Rectal smooth muscle tissue (tissue), 1 donor: ENCODE data around the gene GRIA4.

Experiments
- H3K27ac ChIP-seq: one replicate; pipeline ENCODE4 v1.7.0; 2013; ENCODE audit warnings: low read depth, low read length, inconsistent platforms
- H3K27me3 ChIP-seq: one replicate; pipeline ENCODE4 v1.7.0; 2013; ENCODE audit warnings: low read length; ENCODE audit not compliant: control insufficient read depth, insufficient read depth
- H3K36me3 ChIP-seq: one replicate; pipeline ENCODE4 v1.7.0; 2013; ENCODE audit warnings: low read length; ENCODE audit not compliant: control insufficient read depth, insufficient read depth
- H3K4me1 ChIP-seq: one replicate; pipeline ENCODE4 v1.7.0; 2013; ENCODE audit warnings: low read length; ENCODE audit not compliant: control insufficient read depth, insufficient read depth
- H3K4me3 ChIP-seq: one replicate; pipeline ENCODE4 v1.7.0; 2013; ENCODE audit warnings: low read length
- H3K9ac ChIP-seq: one replicate; pipeline ENCODE4 v1.7.0; 2013; ENCODE audit warnings: low read length

Gene GRIA4

DNA sequence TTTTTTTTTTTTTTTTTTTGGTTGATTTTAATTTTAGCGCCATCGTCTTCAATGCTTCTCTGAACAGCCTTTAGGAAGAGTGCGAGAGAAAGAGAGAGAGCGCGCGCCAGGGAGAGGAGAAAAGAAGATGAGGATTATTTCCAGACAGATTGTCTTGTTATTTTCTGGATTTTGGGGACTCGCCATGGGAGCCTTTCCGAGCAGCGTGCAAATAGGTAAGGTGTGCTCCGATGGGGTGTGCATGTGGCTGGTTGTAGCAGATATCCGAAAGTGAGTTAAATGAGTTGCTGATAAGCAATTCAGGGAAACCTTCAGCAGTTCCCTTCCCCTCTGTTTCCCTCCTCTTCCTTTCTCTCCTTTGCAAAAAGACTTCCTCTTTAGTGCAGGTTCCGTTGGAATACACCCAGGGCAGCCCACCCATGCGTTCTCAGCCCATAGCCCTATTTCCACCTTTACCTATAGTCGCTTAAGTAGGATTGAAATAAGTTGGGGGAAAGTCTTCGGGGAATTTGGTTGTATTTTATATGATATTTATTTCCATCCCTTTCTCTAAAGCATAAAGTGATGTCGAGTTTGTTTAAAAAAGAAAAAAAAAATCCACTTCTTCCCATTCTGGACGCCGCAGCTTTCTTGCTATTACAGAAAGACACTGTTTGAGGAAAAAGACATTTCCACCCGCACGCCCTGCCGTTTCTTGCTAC, 1.1 kb downstream of the GRIA4 start:
- H3K27ac ChIP-seq: no peak overlapping the region
- H3K9ac ChIP-seq: no peak overlapping the region

DNA sequence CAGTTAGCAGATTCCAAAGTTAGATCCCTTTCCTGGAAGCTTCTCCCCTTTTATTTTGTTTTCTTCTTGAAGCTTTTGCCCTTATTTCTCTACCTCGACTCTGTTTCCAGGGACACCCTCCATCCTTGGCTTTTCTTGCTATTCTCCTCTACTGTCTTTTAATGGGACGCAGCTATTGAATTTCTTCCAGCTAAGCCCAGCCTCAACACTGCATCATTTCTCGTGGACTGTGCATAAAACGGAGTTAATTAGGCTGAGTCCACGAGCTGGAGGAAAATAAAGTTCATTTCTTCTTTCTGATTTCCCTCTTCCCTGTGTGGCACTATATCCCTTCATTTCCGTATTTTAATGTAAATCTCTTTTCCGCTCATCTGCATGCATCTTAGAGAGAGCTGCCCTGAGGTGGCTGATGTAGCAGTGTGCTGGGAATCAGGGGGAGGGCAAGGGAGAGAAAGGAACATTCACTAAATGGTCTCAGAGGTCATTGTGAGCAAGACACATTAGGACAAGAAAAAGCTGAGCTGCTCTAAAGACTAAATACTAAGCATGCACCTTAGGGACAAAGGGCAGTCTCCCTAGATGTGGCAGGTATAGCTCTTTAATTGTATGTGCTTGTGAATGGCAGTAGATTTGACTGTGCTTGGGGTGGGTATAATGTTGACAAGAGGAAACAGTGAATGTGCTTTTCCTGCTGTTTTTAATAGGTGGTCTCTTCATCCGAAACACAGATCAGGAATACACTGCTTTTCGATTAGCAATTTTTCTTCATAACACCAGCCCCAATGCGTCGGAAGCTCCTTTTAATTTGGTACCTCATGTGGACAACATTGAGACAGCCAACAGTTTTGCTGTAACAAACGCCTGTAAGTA, 1.9 kb downstream of the GRIA4 start:
- H3K27ac ChIP-seq: no peak overlapping the region
- H3K4me1 ChIP-seq: peaks cover 4% of the 10 kb centered on the region
- no peaks in the 10 kb centered on the region for H3K27me3 ChIP-seq
- no peaks in the 10 kb centered on the region for H3K36me3 ChIP-seq
- no peak overlapping the region for H3K4me3 ChIP-seq
- no peak overlapping the region for H3K9ac ChIP-seq

More for the DNA sequence above, 1.1 kb downstream of the GRIA4 start:
- Histone ChIP-seq H3K27me3 (no peaks in the 10 kb centered on the region), H3K36me3 (no peaks in the 10 kb centered on the region), H3K4me3 (peak overlapping the region; percentile 54), H3K4me1 (peaks cover 4% of the 10 kb centered on the region)

DNA sequence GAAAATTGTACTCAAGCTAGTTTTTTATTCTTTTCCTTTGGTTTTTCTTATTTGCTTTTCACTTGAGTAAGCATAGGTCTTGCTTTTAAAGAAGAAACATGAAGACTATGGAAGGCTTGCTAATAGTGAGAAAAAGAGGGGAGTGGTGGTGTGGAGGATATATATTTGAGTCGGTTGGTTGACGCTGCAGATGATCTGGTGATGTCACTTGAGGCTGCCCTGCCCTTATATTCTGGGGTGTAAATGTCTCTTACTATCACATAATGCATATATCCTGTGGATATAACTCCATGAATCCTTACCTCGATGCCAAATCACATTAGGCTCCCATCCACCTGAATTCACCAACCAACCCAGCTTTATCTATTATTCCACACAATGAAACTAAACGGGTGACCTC, 2.9 kb downstream of the GRIA4 start:
- Histone ChIP-seq H3K27me3 (no peaks in the 10 kb centered on the region), H3K9ac (no peak overlapping the region), H3K36me3 (no peaks in the 10 kb centered on the region), H3K4me1 (peaks cover 4% of the 10 kb centered on the region), H3K27ac (peak overlapping the region; percentile 24), H3K4me3 (no peak overlapping the region)

DNA sequence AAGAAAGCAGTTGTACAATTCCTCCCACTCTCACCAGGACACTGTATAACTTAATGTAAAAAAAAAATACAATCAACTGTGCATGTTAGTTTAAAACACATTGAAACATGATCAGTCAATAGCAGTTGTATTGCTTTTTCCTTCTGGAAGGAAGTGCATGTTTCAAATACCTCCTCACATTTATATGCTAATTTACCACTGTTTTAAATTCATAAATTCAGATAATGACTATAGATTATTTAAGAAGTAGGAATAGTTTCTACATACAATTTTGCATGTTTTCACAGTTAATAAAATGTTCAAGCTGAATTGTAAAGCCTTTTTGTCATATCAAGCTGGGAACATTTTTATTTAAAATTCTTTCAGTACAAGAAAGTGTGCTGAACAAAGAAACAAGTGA, 3.3 kb downstream of the GRIA4 start:
- Histone ChIP-seq H3K4me1 (peaks cover 4% of the 10 kb centered on the region), H3K27ac (no peak overlapping the region), H3K9ac (no peak overlapping the region), H3K4me3 (no peak overlapping the region), H3K27me3 (no peaks in the 10 kb centered on the region), H3K36me3 (no peaks in the 10 kb centered on the region)

DNA sequence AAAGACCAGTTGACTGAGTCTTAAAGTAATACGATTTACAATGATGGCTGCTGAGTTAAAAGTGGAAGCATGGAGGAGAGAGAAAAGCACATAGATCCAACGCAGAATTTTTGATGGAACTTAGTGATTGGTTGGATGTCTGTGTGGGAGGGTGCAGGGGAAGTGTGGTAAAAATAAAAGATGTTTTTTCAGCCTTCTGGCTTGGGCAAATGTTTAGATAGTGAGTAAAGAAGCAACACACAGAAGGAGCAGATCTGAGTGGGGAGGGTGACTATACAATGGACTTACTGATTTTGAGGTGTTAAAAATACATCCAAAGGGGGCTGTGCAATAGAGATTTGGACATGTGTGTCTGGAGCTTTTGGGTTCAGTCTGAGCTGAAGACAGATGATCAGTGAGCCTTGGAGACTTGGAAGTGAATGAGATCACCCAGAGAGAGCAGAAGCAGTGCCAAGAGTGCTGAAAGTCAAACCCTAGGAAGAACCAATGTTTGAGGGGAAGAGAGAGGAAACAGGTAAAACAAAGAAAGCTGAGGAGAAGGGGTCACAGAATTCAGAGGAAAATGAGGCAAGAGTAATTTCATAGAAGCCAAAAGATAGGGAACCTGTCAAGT, 8.6 kb downstream of the GRIA4 start:
- no peak overlapping the region for H3K9ac ChIP-seq
- no peak overlapping the region for H3K27ac ChIP-seq
- no peaks in the 10 kb centered on the region for H3K27me3 ChIP-seq
- H3K4me3 ChIP-seq: no peak overlapping the region
- H3K4me1 ChIP-seq: no peaks in the 10 kb centered on the region
- no peaks in the 10 kb centered on the region for H3K36me3 ChIP-seq

DNA sequence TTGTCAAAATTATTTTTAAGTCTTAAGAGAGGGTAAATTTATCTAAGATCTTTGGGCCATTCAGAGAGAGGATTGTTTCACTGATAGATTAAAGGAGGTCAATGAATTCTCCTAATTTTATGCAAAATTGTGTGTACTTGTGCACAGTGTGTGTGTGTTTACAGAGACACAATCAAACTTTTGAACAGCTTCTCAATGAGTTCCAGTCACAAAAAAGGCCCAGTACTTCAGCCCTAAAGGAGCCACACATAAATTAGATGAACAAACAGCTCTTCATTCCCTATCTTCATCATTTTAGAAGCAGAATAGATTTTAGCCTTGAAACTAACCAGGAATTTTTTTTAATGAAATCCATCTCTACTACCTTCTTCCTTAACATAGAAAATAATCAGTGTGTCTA, 9.7 kb downstream of the GRIA4 start:
- no peak overlapping the region for H3K9ac ChIP-seq
- no peaks in the 10 kb centered on the region for H3K27me3 ChIP-seq
- H3K27ac ChIP-seq: no peak overlapping the region
- H3K36me3 ChIP-seq: no peaks in the 10 kb centered on the region
- no peak overlapping the region for H3K4me3 ChIP-seq
- no peaks in the 10 kb centered on the region for H3K4me1 ChIP-seq

DNA sequence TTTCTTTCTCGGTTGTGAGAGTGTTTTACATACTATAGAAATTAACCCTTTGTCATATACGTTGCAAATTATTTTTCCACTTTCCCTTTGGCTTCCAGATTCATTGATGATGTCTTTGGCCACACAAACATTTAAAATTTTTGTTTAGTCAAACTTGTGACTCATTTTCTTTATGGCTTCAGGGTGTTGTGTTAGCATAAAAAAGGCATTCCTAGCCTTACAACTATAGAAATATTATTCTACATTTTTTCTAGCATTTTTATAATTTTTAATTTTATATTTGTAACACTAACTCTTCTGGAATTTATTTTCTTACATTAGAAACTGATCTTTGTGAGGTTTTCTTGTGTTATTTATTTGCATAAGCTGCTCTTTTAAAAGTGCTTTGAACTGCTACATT, 12.1 kb downstream of the GRIA4 start:
- no peak overlapping the region for H3K9ac ChIP-seq
- no peak overlapping the region for H3K27ac ChIP-seq

DNA sequence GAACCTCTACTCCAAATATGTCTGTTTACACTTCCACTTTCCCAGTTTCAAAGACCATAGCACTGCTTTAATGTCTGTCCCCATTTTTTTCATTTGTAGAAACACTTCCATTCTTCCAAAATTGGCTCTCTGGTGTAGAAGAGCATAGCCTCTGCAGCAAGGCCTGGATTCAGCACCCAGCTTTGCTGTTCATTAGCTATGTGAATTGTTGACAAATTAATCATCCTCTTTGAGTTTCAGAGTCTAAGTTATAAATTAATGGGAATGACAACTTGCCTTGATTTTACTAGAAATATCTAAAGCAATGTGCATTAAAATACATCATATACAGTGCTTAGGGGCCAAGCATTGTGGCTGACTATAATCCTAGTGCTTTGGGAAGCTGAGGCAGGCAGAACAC, 22.4 kb downstream of the GRIA4 start:
- Histone ChIP-seq H3K4me3 (no peak overlapping the region), H3K27me3 (no peaks in the 10 kb centered on the region), H3K36me3 (no peaks in the 10 kb centered on the region), H3K9ac (no peak overlapping the region), H3K27ac (no peak overlapping the region), H3K4me1 (no peaks in the 10 kb centered on the region)

More for the DNA sequence above, 12.1 kb downstream of the GRIA4 start:
- Histone ChIP-seq H3K27me3 (no peaks in the 10 kb centered on the region), H3K36me3 (no peaks in the 10 kb centered on the region), H3K4me3 (no peak overlapping the region), H3K4me1 (no peaks in the 10 kb centered on the region)

DNA sequence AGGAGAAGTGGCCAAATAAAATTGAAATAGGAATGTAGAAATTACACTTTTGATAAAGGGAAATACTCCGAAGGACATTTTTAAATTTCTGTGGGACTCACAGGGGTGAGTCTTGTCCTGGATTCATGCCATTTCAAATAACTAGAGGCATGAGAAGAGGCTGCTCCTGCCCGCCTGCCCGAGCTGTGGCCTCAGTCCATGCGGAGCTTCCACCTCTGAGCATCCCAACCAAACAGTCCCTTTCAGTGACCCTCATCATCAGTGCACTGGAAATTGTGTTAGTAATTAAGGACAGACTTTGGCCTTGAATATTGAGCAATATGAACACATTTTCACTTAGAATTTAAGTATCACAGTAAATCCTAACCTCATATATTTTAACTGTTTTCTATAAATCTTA, 25.6 kb downstream of the GRIA4 start:
- H3K27ac ChIP-seq: no peak overlapping the region
- H3K27me3 ChIP-seq: no peaks in the 10 kb centered on the region
- no peak overlapping the region for H3K9ac ChIP-seq
- H3K36me3 ChIP-seq: no peaks in the 10 kb centered on the region
- H3K4me3 ChIP-seq: no peak overlapping the region
- H3K4me1 ChIP-seq: no peaks in the 10 kb centered on the region

DNA sequence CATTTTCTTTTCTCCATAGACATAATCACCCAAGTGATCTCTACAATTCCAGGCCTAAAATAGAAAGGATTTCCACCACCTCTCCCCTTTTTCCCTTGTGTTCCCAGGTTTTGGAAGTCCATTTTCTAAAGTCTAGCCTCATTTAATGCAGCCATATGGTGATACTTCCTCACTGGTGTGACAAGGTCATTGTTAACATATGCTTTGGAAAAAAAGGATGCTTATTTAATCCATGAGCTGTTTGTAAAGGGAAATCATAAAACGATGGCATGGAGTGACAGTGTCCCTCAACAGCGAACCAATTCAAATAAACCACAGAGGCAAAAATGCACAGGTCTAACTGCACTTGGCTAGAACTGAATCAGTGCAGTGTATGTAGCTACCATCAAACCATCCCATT, 26.6 kb downstream of the GRIA4 start:
- Histone ChIP-seq H3K4me3 (no peak overlapping the region), H3K36me3 (no peaks in the 10 kb centered on the region), H3K9ac (no peak overlapping the region), H3K4me1 (no peaks in the 10 kb centered on the region), H3K27ac (no peak overlapping the region), H3K27me3 (no peaks in the 10 kb centered on the region)

DNA sequence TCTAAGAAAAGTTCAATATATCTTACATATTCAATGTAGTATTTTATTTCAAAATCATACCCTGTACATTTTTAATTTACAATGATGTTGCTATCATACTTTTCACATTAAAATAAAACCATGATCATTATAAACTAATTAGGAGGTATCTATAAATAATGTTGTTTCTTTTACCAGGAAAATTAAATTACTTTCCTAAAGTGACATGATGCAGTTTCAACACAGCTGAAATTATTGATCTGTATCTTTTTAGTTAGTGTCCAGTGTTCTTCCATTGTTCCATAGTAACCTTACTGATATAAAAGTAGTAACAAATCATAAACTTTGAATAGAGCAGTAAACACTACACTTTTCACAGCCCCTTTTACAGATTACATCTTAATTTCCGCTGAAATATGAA, 29.7 kb downstream of the GRIA4 start:
- Histone ChIP-seq H3K4me3 (no peak overlapping the region), H3K4me1 (no peaks in the 10 kb centered on the region), H3K27me3 (no peaks in the 10 kb centered on the region), H3K9ac (no peak overlapping the region), H3K36me3 (no peaks in the 10 kb centered on the region), H3K27ac (no peak overlapping the region)

DNA sequence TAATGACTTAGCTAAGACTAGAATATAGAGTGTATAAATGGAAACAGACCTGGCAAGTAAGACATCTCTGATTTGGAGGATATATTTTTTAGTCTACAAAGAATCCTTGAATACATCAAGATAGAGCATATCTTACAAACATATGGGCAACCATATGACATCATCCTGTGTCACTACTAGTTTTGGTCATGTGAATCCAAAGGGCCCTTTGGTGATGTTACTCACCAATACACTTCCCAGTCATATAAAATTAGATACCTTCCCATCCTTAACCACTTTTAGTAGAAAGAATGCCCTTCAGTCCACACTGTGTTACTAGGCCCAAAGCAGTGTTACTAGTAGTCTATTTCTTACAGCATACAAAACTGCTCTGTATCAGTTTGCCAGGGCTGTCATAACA, 31.6 kb downstream of the GRIA4 start:
- no peak overlapping the region for H3K27ac ChIP-seq
- no peak overlapping the region for H3K9ac ChIP-seq
- H3K27me3 ChIP-seq: no peaks in the 10 kb centered on the region
- H3K4me1 ChIP-seq: no peaks in the 10 kb centered on the region
- H3K4me3 ChIP-seq: no peak overlapping the region
- no peaks in the 10 kb centered on the region for H3K36me3 ChIP-seq
